Esophagus squamous epithelium (tissue), 5 donors: ENCODE results near the gene SPNS3. TPM values are rescaled to one million over a fixed set of nuclear protein-coding genes. Genes with fewer than 3 reads are reported as not detected.

ENCODE experiments used
- DNase-seq: peaks from one replicate; lab custom pipeline; 2025; lab: John Stamatoyannopoulos, UW
- H3K27ac ChIP-seq, 4 donors: fragments of 200-600 bp; sonication (generic); one replicate each; pipeline ENCODE4 v1.5.1; 2016 to 2019; ENCODE audit warnings: mild to moderate bottlenecking in 1 of 4
- H3K27me3 ChIP-seq, 4 donors: fragments of 200-600 bp; sonication (generic); 1 replicate in 3 of 4; 2 replicates in 1 of 4; pipeline versions ENCODE4 v1.5.1 to v1.6.0; 2017 to 2021; ENCODE audit warnings: antibody characterized with exemption in 1 of 4
- H3K36me3 ChIP-seq, 3 donors: fragments of 200-600 bp; sonication (generic); one replicate each; pipeline ENCODE4 v1.5.1; 2016 to 2019
- H3K4me1 ChIP-seq, 3 donors: fragments of 200-600 bp; sonication (generic); one replicate each; pipeline ENCODE4 v1.5.1; 2017 to 2019
- H3K4me3 ChIP-seq, 4 donors: fragments of 200-600 bp; sonication (generic); 1 replicate in 3 of 4; 2 replicates in 1 of 4; pipeline ENCODE4 v1.5.1; 2016 to 2019; ENCODE audit warnings: mild to moderate bottlenecking in 2 of 4, moderate library complexity in 1 of 4
- H3K9me3 ChIP-seq, 3 donors: fragments of 200-600 bp; sonication (generic); one replicate each; pipeline ENCODE4 v1.5.1; 2016 to 2019
- POLR2A ChIP-seq, 4 donors: fragments of 450-650 bp; IDR thresholded peaks; one replicate each; pipeline ENCODE4 v1.6.1; 2017; ENCODE audit warnings: antibody characterized with exemption in 4 of 4, mild to moderate bottlenecking in 4 of 4, moderate library complexity in 3 of 4
- WGBS, 2 donors: methylation state at CpG; one replicate each; pipeline ENCODE4 v1.1.5; 2018; 5-methylcytosine and 5-hydroxymethylcytosine counted together
- intact Hi-C: fragments of 100-400 bp; cut with DNase I; formaldehyde crosslinking; loops from one replicate; pipeline ENCODE4 v1.15.0; 2022
- total RNA-seq, 4 donors: library from RNA; depleted of rRNA; stranded (reverse); fragments of >200 nt; gene quantifications; one replicate each; pipeline ENCODE4 v1.1.0, GENCODE V29; 2016
- TF ChIP-seq, protein P1 (sequence below), 6 experiments: fragments of 450-650 bp in 4 of 6; fragments of 200-600 bp in 2 of 6; sonication (generic) in 2 of 6; IDR thresholded peaks; one replicate each; pipeline ENCODE4 v1.5.1; 2016 to 2019; ENCODE audit warnings: antibody characterized with exemption in 6 of 6, mild to moderate bottlenecking in 4 of 6, moderate library complexity in 4 of 6
- donor health status: DM: yes; HTN: yes; CAD: no.

SPNS3 gene
- total RNA-seq, 4 donors from 2014 or later, result 0.27 TPM; not detected in 3

DNA sequence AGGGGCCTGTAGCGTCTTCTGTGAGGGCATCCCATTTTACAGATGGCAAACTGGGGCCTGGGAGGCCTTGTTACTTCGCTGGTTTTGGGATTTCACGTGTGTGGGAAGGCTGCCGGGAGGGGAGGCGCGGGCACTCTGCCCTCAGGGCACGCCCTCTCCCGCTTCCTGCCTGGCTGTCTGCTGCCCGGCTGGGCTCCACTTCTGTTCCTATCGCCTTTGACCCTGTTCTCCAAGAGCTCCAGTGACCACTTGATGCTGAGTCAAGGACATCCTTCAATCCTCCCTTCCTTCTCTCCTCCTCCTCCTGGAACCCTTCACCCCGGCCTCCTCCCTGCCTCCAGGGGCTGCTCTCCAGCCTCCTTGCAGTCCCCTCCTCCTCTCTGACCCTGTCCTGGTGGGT lies 16.0 kb downstream of the SPNS3 start:
- intact Hi-C loops, result no loop called here
- Histone ChIP-seq H3K9me3 (no peaks in the 10 kb centered on the region), H3K27me3 (peaks cover 0 to 15% (median 0%) of the 10 kb centered on the region in 4 donors), H3K27ac (no peak overlapping the region), H3K36me3 (no peaks in the 10 kb centered on the region), H3K4me1 (peaks cover 0 to 37% (median 2%) of the 10 kb centered on the region in 3 donors), H3K4me3 (no peak overlapping the region)
- 32 to 39% methylated on average over 10 to 11 of the region's 11 CpGs for WGBS, 2 donors
- TF ChIP-seq POLR2A (IDR thresholded peaks at IDR 0.05), result no peak
- TF ChIP-seq, protein P1, sequence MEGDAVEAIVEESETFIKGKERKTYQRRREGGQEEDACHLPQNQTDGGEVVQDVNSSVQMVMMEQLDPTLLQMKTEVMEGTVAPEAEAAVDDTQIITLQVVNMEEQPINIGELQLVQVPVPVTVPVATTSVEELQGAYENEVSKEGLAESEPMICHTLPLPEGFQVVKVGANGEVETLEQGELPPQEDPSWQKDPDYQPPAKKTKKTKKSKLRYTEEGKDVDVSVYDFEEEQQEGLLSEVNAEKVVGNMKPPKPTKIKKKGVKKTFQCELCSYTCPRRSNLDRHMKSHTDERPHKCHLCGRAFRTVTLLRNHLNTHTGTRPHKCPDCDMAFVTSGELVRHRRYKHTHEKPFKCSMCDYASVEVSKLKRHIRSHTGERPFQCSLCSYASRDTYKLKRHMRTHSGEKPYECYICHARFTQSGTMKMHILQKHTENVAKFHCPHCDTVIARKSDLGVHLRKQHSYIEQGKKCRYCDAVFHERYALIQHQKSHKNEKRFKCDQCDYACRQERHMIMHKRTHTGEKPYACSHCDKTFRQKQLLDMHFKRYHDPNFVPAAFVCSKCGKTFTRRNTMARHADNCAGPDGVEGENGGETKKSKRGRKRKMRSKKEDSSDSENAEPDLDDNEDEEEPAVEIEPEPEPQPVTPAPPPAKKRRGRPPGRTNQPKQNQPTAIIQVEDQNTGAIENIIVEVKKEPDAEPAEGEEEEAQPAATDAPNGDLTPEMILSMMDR (IDR thresholded peaks at IDR 0.05), result no peak
- no peak for DNase-seq

DNA sequence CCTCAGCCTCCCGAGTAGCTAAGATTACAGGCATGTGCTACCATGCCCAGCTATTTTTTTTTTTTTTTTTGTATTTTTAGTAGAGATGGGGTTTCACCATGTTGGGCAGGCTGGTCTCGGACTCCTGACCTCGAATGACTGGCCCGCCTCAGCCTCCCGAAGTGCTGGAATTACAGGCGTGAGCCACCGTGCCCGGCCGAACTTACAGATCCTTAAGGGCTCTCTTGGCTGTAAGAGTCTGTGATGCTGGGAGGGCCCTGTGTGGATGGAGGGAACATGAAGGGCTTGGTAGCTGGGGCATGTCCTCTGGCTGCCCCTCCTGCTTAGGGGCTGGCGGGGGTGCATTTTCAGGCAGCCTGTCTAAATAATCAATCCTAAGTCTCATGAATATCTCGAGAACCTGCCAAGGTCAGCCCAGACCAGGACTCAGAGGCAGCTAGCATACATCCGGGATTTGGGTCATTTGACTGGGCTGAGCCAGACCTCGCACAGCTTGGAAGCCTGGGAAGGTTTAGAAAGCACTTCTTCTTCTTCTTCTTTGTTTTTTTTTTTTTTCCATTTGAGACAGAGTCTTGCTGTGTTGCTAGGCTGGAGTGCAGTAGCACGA lies 17.1 kb downstream of the SPNS3 start:
- no peaks in the 10 kb centered on the region for H3K9me3 ChIP-seq
- TF ChIP-seq, protein P1 (IDR thresholded peaks at IDR 0.05), result no peak
- no peak for TF ChIP-seq POLR2A (IDR thresholded peaks at IDR 0.05)
- no peaks in the 10 kb centered on the region for H3K36me3 ChIP-seq
- DNase-seq, result no peak
- intact Hi-C loops, result no loop called here
- peaks cover 0 to 15% (median 0%) of the 10 kb centered on the region in 4 donors for H3K27me3 ChIP-seq
- H3K4me1 ChIP-seq, result peaks cover 0 to 34% (median 2%) of the 10 kb centered on the region in 3 donors
- 80 to 85% methylated on average over 14 of the region's 14 CpGs for WGBS, 2 donors
- no peak overlapping the region for H3K4me3 ChIP-seq
- H3K27ac ChIP-seq, result no peak overlapping the region

- no peak overlapping the region for H3K27ac ChIP-seq
- intact Hi-C loops, result no loop called here
Observed at GRCh38 chr17:4453812-4454591, 20.3 kb downstream of the SPNS3 start.

GRCh38 chr17:4460661-4461060 lies 26.9 kb downstream of the SPNS3 start:
- no peaks in the 10 kb centered on the region for H3K36me3 ChIP-seq
- peaks cover 0 to 13% (median 0%) of the 10 kb centered on the region in 3 donors for H3K9me3 ChIP-seq
- no peak overlapping the region for H3K4me3 ChIP-seq
- peaks cover 0 to 14% (median 0%) of the 10 kb centered on the region in 3 donors for H3K4me1 ChIP-seq
- 53 to 74% methylated on average over 3 to 5 of the region's 5 CpGs for WGBS, 2 donors
- TF ChIP-seq, protein P1 (IDR thresholded peaks at IDR 0.05), result no peak
- no peak overlapping the region for H3K27ac ChIP-seq
- no peaks in the 10 kb centered on the region for H3K27me3 ChIP-seq
- intact Hi-C loops, result no loop called here
- no peak for DNase-seq

More at GRCh38 chr17:4453812-4454591, 20.3 kb downstream of the SPNS3 start:
- Histone ChIP-seq H3K27me3 (peaks cover 0 to 14% (median 0%) of the 10 kb centered on the region in 4 donors), H3K36me3 (no peaks in the 10 kb centered on the region), H3K9me3 (no peaks in the 10 kb centered on the region), H3K4me1 (peaks cover 0 to 11% (median 0%) of the 10 kb centered on the region in 3 donors), H3K4me3 (no peak overlapping the region)
- no peak for DNase-seq
- TF ChIP-seq, protein P1 (IDR thresholded peaks at IDR 0.05), result no peak
- TF ChIP-seq POLR2A (IDR thresholded peaks at IDR 0.05), result no peak
- 80 to 84% methylated on average over 7 of the region's 9 CpGs for WGBS, 2 donors
